SK-N-SH treated with all-trans-retinoic acid at 6 μM for 48 hours (cell line): Measurements from ENCODE around the gene MSH5.

Source experiments
- ATAC-seq: fragments of 200-7000 bp; cut with Tn5 transposase; 3 replicates; pipeline ENCODE4 v1.9.1; 2020; ENCODE audit warnings: mild to moderate bottlenecking, moderate library complexity
- ARNTL ChIP-seq: fragments of 450-650 bp; formaldehyde crosslinking; IDR thresholded peaks from 2 replicates; pipeline ENCODE4 v1.5.0; 2020; ENCODE audit warnings: low read depth, mild to moderate bottlenecking, moderate library complexity, borderline replicate concordance
- BACH2 ChIP-seq: fragments of 250-450 bp; sonication (Bioruptor Pico); IDR thresholded peaks from 2 replicates; pipeline ENCODE4 v1.9.0; 2021; ENCODE audit warnings: mild to moderate bottlenecking, borderline replicate concordance
- CSDC2 ChIP-seq: fragments of 250-450 bp; sonication (Bioruptor Pico); IDR thresholded peaks from 2 replicates; pipeline ENCODE4 v1.5.0; 2020; ENCODE audit warnings: mild to moderate bottlenecking, moderate library complexity
- ESRRG ChIP-seq: fragments of 250-450 bp; sonication (Bioruptor Pico); IDR thresholded peaks from 2 replicates; pipeline ENCODE4 v1.6.1; 2021; ENCODE audit warnings: mild to moderate bottlenecking
- GLIS3 ChIP-seq: fragments of 250-450 bp; sonication (Bioruptor Pico); IDR thresholded peaks from 2 replicates; pipeline ENCODE4 v1.5.0; 2020; ENCODE audit warnings: mild to moderate bottlenecking, moderate library complexity
- ISL1 ChIP-seq: fragments of 250-450 bp; sonication (Bioruptor Pico); IDR thresholded peaks from 2 replicates; pipeline ENCODE4 v2.1.2; 2022; ENCODE audit warnings: mild to moderate bottlenecking, moderate library complexity
- PPARA ChIP-seq: fragments of 250-450 bp; sonication (Bioruptor Pico); IDR thresholded peaks from 2 replicates; pipeline ENCODE4 v1.5.0; 2020; ENCODE audit warnings: mild to moderate bottlenecking, borderline replicate concordance
- TCF4 ChIP-seq: fragments of 250-450 bp; sonication (Bioruptor Pico); IDR thresholded peaks from 2 replicates; pipeline ENCODE4 v1.8.0; 2021; ENCODE audit warnings: mild to moderate bottlenecking, moderate library complexity, borderline replicate concordance
- TOX ChIP-seq: fragments of 250-450 bp; sonication (Bioruptor Pico); IDR thresholded peaks from 2 replicates; pipeline ENCODE4 v1.8.0; 2021; ENCODE audit warnings: mild to moderate bottlenecking, moderate library complexity, borderline replicate concordance
- ZC3H10 ChIP-seq: fragments of 250-450 bp; sonication (Bioruptor Pico); IDR thresholded peaks from 2 replicates; pipeline ENCODE4 v1.5.1; 2021; ENCODE audit warnings: mild to moderate bottlenecking, moderate library complexity
- ZFP3 ChIP-seq: fragments of 250-450 bp; sonication (Bioruptor Pico); IDR thresholded peaks from 2 replicates; pipeline ENCODE4 v1.5.0; 2020; ENCODE audit warnings: mild to moderate bottlenecking, moderate library complexity
- ZFP30 ChIP-seq: fragments of 450-650 bp; formaldehyde crosslinking; IDR thresholded peaks from 2 replicates; pipeline ENCODE4 v1.5.0; 2022; ENCODE audit warnings: mild to moderate bottlenecking, moderate library complexity
- ZNF70 ChIP-seq: fragments of 450-650 bp; formaldehyde crosslinking; IDR thresholded peaks from 2 replicates; pipeline ENCODE4 v1.5.0; 2020; ENCODE audit warnings: mild to moderate bottlenecking, moderate library complexity
- TF ChIP-seq, protein P1 (sequence below): fragments of 250-450 bp; sonication (Bioruptor Pico); IDR thresholded peaks from 2 replicates; pipeline ENCODE4 v1.8.0; 2021; ENCODE audit warnings: low read depth, mild to moderate bottlenecking, moderate library complexity, borderline replicate concordance
- TF ChIP-seq, protein P2 (sequence below): fragments of 250-450 bp; sonication (Bioruptor Pico); IDR thresholded peaks from 2 replicates; pipeline ENCODE4 v1.8.0; 2020; ENCODE audit warnings: mild to moderate bottlenecking, moderate library complexity, borderline replicate concordance
- TF ChIP-seq, protein P3 (sequence below): fragments of 250-450 bp; sonication (Bioruptor Pico); IDR thresholded peaks from 2 replicates; pipeline ENCODE4 v1.5.0; 2020; ENCODE audit warnings: mild to moderate bottlenecking, moderate library complexity
- TF ChIP-seq, protein P4 (sequence below): fragments of 250-450 bp; sonication (Bioruptor Pico); IDR thresholded peaks from 2 replicates; pipeline ENCODE4 v1.5.1; 2021; ENCODE audit warnings: mild to moderate bottlenecking, moderate library complexity
- TF ChIP-seq, protein P5 (sequence below): fragments of 250-450 bp; sonication (Bioruptor Pico); IDR thresholded peaks from 2 replicates; pipeline ENCODE4 v1.5.1; 2020; ENCODE audit warnings: low read depth, mild to moderate bottlenecking, moderate library complexity

Gene MSH5

DNA sequence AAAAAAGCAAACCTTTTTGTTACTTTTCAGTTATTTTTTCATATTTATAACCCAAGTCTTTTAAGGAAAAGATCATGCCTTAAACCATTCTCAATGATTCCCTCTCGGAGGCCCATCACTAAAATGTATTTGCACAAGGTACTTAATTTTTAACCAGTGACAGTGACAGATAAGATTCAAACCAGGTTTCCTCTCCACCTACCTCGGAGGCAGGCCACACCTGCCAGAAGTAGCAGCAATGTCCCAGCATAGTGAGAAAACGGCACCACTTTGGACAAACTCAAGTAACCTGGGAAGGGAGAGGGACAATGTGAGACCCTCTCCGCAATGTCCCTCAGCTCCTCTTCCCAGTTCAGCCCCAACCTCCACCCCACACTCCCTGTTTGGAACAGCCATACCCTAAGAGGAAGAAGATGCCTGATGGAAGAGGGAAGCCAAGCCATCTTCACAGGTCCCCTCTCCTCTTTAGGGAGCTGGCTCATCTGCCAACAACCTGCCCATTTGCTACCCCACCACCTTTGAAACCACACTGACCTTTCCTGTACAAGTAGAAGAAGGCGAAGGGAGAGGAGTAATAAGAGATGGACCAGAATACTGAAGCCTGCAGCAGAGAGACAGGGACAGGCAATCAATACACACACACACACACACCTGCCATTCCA lies 38.9 kb upstream of the MSH5 start (continued):
- TF ChIP-seq, protein P1, sequence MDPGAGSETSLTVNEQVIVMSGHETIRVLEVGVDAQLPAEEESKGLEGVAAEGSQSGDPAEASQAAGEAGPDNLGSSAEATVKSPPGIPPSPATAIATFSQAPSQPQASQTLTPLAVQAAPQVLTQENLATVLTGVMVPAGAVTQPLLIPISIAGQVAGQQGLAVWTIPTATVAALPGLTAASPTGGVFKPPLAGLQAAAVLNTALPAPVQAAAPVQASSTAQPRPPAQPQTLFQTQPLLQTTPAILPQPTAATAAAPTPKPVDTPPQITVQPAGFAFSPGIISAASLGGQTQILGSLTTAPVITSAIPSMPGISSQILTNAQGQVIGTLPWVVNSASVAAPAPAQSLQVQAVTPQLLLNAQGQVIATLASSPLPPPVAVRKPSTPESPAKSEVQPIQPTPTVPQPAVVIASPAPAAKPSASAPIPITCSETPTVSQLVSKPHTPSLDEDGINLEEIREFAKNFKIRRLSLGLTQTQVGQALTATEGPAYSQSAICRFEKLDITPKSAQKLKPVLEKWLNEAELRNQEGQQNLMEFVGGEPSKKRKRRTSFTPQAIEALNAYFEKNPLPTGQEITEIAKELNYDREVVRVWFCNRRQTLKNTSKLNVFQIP (CRISPR knock-in tag): no peak
- no peak for TF ChIP-seq TOX

DNA sequence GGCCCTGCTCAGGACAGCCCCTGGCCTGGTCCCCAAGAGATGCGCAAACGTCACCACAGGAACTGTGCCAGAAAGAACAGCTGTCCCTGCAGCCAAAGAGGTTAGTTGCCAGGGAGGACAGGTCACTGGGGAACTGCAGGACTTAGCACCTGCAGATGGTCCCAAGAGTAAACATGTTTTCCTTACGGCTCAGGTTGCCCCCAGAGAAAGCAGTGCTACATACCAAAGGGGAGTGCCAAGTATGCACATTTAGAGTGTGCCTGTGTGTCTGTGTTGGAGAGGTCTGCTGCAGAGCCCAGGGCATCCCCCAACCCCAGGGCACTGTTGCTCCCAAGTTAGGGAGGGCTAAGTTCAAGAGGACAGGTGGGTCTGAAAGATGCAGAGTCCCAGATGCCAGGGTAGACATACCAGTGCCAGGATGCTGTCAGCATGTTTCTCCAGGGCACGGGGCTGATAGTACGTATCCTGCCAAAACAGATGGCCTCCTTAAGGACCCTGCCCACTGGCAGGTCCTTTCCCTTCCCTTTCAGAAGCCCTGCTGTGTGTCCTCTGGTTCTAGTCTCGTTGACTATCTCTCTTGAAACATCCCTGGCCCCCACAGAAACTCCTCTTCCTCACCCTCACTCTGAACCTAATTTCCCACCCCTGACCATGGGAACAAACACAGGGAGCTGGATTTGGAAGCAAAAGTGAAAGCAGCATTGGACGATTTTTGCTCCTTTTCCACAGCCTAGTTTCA lies 38.0 kb upstream of the MSH5 start:
- ATAC-seq: peak; percentile 3; the same call in 1 of the 3 replicates
- no peak for TF ChIP-seq ESRRG (CRISPR knock-in tag)
- TF ChIP-seq GLIS3 (CRISPR knock-in tag): no peak
- no peak for TF ChIP-seq TCF4
- TF ChIP-seq TOX: no peak
- TF ChIP-seq ISL1 (CRISPR knock-in tag): no peak
- no peak for TF ChIP-seq ZFP30
- TF ChIP-seq ZNF70 (CRISPR knock-in tag): no peak
- TF ChIP-seq, protein P2, sequence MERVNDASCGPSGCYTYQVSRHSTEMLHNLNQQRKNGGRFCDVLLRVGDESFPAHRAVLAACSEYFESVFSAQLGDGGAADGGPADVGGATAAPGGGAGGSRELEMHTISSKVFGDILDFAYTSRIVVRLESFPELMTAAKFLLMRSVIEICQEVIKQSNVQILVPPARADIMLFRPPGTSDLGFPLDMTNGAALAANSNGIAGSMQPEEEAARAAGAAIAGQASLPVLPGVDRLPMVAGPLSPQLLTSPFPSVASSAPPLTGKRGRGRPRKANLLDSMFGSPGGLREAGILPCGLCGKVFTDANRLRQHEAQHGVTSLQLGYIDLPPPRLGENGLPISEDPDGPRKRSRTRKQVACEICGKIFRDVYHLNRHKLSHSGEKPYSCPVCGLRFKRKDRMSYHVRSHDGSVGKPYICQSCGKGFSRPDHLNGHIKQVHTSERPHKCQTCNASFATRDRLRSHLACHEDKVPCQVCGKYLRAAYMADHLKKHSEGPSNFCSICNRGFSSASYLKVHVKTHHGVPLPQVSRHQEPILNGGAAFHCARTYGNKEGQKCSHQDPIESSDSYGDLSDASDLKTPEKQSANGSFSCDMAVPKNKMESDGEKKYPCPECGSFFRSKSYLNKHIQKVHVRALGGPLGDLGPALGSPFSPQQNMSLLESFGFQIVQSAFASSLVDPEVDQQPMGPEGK: no peak
- TF ChIP-seq ZC3H10 (CRISPR knock-in tag): no peak
- TF ChIP-seq, protein P3, sequence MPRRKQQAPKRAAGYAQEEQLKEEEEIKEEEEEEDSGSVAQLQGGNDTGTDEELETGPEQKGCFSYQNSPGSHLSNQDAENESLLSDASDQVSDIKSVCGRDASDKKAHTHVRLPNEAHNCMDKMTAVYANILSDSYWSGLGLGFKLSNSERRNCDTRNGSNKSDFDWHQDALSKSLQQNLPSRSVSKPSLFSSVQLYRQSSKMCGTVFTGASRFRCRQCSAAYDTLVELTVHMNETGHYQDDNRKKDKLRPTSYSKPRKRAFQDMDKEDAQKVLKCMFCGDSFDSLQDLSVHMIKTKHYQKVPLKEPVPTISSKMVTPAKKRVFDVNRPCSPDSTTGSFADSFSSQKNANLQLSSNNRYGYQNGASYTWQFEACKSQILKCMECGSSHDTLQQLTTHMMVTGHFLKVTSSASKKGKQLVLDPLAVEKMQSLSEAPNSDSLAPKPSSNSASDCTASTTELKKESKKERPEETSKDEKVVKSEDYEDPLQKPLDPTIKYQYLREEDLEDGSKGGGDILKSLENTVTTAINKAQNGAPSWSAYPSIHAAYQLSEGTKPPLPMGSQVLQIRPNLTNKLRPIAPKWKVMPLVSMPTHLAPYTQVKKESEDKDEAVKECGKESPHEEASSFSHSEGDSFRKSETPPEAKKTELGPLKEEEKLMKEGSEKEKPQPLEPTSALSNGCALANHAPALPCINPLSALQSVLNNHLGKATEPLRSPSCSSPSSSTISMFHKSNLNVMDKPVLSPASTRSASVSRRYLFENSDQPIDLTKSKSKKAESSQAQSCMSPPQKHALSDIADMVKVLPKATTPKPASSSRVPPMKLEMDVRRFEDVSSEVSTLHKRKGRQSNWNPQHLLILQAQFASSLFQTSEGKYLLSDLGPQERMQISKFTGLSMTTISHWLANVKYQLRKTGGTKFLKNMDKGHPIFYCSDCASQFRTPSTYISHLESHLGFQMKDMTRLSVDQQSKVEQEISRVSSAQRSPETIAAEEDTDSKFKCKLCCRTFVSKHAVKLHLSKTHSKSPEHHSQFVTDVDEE (CRISPR knock-in tag): no peak
- TF ChIP-seq ZFP3 (CRISPR knock-in tag): no peak
- TF ChIP-seq PPARA (CRISPR knock-in tag): no peak
- TF ChIP-seq ARNTL (CRISPR knock-in tag): no peak
- TF ChIP-seq, protein P1 (CRISPR knock-in tag): no peak
- TF ChIP-seq, protein P4, sequence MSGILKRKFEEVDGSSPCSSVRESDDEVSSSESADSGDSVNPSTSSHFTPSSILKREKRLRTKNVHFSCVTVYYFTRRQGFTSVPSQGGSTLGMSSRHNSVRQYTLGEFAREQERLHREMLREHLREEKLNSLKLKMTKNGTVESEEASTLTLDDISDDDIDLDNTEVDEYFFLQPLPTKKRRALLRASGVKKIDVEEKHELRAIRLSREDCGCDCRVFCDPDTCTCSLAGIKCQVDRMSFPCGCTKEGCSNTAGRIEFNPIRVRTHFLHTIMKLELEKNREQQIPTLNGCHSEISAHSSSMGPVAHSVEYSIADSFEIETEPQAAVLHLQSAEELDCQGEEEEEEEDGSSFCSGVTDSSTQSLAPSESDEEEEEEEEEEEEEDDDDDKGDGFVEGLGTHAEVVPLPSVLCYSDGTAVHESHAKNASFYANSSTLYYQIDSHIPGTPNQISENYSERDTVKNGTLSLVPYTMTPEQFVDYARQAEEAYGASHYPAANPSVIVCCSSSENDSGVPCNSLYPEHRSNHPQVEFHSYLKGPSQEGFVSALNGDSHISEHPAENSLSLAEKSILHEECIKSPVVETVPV (CRISPR knock-in tag): no peak
- TF ChIP-seq, protein P5, sequence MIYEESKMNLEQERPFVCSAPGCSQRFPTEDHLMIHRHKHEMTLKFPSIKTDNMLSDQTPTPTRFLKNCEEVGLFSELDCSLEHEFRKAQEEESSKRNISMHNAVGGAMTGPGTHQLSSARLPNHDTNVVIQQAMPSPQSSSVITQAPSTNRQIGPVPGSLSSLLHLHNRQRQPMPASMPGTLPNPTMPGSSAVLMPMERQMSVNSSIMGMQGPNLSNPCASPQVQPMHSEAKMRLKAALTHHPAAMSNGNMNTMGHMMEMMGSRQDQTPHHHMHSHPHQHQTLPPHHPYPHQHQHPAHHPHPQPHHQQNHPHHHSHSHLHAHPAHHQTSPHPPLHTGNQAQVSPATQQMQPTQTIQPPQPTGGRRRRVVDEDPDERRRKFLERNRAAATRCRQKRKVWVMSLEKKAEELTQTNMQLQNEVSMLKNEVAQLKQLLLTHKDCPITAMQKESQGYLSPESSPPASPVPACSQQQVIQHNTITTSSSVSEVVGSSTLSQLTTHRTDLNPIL (CRISPR knock-in tag): no peak
- TF ChIP-seq CSDC2 (CRISPR knock-in tag): no peak
- TF ChIP-seq BACH2: no peak

DNA sequence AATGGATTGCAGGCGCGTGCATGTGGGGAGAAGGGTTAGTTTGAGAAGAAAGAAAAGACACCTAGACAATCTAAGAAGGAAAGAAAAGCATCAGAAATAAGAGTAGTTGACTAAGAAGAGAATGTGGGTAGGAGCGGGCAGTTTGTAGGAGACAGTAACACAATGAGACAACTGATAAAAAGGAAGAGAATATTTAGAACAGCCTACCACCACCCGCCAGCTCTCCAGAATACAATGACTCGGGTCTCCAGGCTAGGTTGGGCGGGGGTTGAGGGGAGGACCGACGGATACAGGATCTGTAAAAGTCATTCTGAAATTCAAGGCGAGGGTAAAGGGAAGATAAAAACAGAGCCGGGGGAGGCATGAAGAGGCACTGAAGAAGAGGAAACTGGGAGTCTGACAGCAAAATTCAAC lies 37.4 kb upstream of the MSH5 start:
- ATAC-seq: peak; percentile 45

More for the DNA sequence above, 37.4 kb upstream of the MSH5 start:
- TF ChIP-seq CSDC2 (CRISPR knock-in tag) (no peak), ZFP3 (CRISPR knock-in tag) (no peak)
